GM21360 (cell line): Measurements from ENCODE around the gene GBP4.

Experiments used
- ATAC-seq: cut with Tn5 transposase; IDR thresholded peaks from one replicate; pipeline ENCODE4 v1.9.1; 2021; ENCODE audit warnings: mild to moderate bottlenecking, moderate library complexity; ENCODE audit not compliant: unreplicated experiment

Gene GBP4

DNA sequence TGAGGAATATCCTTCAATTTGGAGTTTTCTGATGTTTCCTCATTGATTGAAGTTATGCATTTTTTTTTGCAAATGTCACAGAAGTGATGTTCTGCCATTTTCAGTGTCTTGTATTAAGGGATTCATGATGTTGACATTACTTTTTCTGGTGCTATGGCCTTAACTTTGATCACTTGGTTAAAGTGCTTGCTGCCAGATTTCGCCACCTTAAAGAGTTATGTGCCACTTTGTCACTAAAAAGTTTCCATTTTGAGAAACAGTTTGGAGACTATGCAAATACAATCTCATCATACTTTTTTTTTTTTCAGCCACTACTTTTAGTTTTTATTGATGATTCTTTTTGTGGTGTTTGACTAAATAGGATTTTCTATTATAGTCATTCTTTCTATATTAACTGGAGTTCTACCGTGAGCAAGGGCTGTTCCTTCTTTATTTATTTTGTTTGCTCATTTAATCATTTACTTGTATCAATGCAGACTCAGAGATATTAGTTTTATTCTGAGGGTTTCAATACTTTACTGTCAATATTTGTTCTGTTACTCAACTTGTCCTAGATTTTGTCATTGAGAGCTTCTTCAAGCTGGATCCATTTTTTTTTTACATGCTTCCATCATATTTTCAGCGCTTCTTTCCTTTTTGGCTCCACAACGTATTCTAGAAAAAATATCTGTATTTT, 26.1 kb downstream of the GBP4 start:
- ATAC-seq: no peak

DNA sequence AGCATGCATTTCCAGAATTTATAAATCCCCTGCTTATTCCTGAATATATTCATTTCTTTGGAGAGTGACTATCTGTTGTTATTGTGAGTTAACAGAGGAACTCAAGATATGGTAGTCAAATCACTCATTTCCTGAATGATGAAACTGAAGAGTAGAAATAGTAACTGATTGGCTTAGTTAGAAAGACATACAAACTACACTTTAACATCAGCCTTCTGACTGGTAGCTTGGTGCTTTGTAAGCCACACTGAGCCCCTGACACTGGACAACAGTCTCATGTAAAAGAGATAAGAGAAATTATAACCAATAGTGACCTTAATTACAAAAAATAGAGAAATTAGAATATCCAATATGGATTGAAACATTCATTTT, 27.7 kb downstream of the GBP4 start:
- ATAC-seq: no peak

- no peak for ATAC-seq
Observed at GRCh38 chr1:89170170-89171066, 28.3 kb downstream of the GBP4 start.

DNA sequence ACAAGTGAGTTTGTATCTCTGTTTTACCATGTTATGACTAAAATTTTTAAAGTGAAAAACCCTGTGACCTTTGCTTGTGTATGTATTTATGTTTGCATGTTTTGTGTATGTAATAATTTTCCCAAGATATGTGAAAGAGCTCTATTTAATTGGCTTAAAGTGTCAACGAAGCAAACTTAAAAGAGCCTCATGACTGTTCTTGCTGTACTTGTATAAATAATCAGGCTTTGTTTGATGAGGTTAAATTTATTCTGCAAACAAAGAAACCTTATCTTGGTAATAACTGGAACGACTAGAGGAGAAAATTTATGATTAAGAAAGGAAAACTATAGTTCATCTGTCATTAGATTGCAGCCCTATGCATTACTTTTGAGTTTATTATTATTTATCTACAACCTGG, 29.6 kb downstream of the GBP4 start:
- ATAC-seq: no peak

GRCh38 chr1:89167590-89168230, 31.0 kb downstream of the GBP4 start:
- no peak for ATAC-seq

DNA sequence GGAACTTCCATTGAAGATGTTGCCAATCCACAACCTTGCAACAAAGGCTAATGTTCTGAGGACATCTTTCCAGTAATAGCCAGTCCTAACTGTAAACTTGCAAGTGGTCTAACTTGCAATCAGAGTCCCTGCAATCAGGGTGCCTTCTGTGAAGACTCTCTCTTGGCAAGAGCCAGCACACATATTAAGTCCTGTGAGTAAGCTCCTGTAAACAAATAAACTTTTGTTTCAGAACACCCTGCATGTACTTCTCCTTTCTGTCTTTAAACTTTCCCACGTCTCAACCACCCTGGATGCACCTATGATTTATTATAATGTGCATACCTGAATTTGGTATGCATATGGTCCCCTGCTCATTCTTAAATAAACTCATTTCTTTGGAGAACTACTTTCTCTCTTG, 32.0 kb downstream of the GBP4 start:
- ATAC-seq: no peak

GRCh38 chr1:89165811-89166210, 32.9 kb downstream of the GBP4 start:
- ATAC-seq: no peak

- no peak for ATAC-seq
Observed at GRCh38 chr1:89151047-89151446, 47.7 kb downstream of the GBP4 start.

DNA sequence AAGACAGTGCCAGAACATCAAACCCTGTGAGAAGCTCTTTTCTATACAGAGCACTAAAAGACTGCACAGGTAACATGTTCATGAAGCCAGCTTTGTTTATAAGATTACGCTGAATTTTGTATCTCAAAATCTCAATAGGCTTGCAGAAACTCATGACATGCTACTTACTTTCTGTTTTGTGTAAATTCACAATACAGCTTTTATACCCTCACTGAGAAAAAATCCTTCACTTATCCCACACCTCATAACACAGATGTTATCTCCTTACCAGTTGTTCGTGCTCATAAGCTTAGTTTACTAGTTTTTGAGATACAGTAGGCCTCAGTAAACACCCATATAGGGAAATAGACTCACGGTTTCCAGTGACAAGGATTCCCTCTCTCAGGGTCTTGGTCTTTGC, 48.8 kb downstream of the GBP4 start:
- ATAC-seq: no peak

- no peak for ATAC-seq
Observed at GRCh38 chr1:89149229-89149628, 49.5 kb downstream of the GBP4 start.

DNA sequence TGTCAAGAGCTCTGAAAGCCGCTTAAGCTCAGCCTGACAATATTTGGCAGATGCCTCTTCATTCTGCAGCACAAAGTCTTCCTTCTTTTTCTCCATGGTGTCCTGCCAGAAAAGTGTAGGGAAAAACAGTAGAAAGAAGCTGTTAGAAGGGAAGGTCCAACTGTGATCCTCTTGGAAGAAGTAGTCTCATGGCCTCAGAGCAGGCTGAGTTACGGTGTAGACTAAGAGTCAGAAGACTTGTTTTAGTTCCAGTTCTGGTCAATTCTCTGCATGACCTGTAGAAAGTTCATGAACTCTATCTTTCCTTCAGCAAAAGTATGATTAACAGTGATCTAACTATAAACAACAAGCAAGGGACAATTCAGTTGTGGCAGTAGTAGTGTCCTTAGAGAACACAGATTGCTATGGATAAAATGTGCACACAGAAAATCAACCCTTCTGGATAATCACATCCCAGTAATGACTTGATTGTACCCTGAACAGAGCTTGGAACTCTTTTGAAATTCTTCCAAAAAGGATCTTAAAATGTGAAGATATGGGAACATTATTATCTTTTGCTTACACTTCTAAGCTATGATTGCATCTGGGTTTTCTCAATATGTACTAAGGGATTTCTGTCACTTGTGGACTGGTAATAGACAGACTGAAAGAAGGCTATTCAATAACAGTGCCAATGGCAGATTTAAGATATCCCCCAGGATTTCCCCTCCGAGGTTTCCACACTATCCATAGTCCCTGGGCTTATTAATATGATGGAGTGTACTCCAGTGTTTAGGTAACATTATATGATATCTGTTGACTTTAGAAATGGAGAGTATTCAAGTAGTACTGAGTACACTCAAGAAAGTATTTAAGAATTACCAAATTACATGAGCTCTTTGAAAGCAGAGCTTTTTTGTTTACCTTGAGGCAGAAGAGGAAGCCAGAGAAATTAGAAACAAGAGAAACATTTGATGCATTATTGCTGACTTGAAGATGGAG, 50.8 kb downstream of the GBP4 start:
- no peak for ATAC-seq

- no peak for ATAC-seq
Observed at GRCh38 chr1:89146721-89147120, 52.0 kb downstream of the GBP4 start.

GRCh38 chr1:89143484-89143883, 55.3 kb downstream of the GBP4 start:
- ATAC-seq: no peak

- ATAC-seq: no peak
Observed at GRCh38 chr1:89142160-89142559, 56.6 kb downstream of the GBP4 start.

DNA sequence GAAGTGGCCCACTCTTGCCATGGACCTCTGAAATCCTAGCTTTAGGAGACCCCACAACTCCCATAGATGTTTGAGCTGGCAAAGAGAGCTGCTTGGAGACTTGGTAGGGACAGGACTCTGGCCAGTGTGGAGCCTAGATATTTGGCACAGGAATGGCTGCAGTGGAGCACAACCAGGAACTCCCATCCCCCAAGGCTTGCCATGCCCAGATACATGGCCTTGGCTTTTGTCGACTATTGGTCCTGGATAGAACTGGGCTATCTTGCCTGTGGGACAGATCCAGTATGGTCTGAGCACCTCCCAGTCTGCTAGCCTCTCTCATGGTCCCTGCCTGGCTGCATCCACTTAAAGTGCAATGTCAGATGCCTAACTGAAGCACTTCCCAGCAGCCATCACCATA, 65.0 kb downstream of the GBP4 start:
- ATAC-seq: no peak
